Endothelial cell of umbilical vein (primary cell): Measurements from ENCODE around the gene ACTN1. TPM values are rescaled to one million over a fixed set of nuclear protein-coding genes. Genes with fewer than 3 reads are reported as not detected.
"Not testable (repeated sequence)": the region's sequence is repeated elsewhere in the genome, so short reads cannot be mapped to it uniquely, and the experiment has no call there.

ENCODE experiments used
- BruUV-seq: library from RNA; stranded (reverse); fragments of 400-500 nt; replicated peaks from 2 replicates; lab custom pipeline; 2021; lab: Mats Ljungman, UMichigan
- CTCF ChIA-PET: fragments of 300-600, 350-600 bp; sonication (Branson Sonifier 250); formaldehyde crosslinking; loops from one replicate; lab custom pipeline; 2021; ENCODE audit warnings: antibody characterized with exemption, inconsistent platforms; lab: Charles Lee
- POLR2A ChIA-PET: fragments of 300-600, 350-600 bp; sonication (Branson Sonifier 250); formaldehyde crosslinking; loops from one replicate; lab custom pipeline; 2021; ENCODE audit warnings: antibody characterized with exemption, inconsistent platforms; lab: Charles Lee
- DNase-seq: peaks from one replicate; pipeline ENCODE4 v3.0.0-alpha.2; 2011; ENCODE audit warnings: low read depth, low spot score
- FAIRE-seq: peaks from 2 replicates; lab custom pipeline; 2011; peaks lifted over from hg19 to GRCh38; lab: Jason Lieb, UNC
- H2AFZ ChIP-seq: 2 replicates; pipeline ENCODE4 v1.6.0; 2012; ENCODE audit warnings: low read depth, low read length, control low read depth, inconsistent platforms
- H3K27ac ChIP-seq: 2 replicates; pipeline ENCODE4 v1.5.1; 2011; ENCODE audit warnings: low read depth, mild to moderate bottlenecking, control low read depth, low read length, moderate library complexity; ENCODE audit not compliant: insufficient read depth
- H3K27me3 ChIP-seq, 2 experiments: 2 replicates each; pipeline versions ENCODE4 v1.6.0 to v1.6.1; 2011; ENCODE audit warnings: low read length in 2 of 2, mixed read lengths in 1 of 2; ENCODE audit not compliant: control insufficient read depth in 2 of 2, insufficient read depth in 2 of 2
- H3K36me3 ChIP-seq, 2 experiments: 2 replicates in 1 of 2; 3 replicates in 1 of 2; pipeline ENCODE4 v1.5.1; 2011; ENCODE audit warnings: low read length in 2 of 2, mild to moderate bottlenecking in 1 of 2, moderate library complexity in 1 of 2; ENCODE audit not compliant: control insufficient read depth in 2 of 2, insufficient read depth in 2 of 2; ENCODE audit errors: extremely low read depth in 1 of 2
- H3K4me1 ChIP-seq: 3 replicates; pipeline ENCODE4 v1.5.1; 2011; ENCODE audit warnings: mild to moderate bottlenecking, low read length; ENCODE audit not compliant: control insufficient read depth, insufficient read depth; ENCODE audit errors: extremely low read depth
- H3K4me2 ChIP-seq: 2 replicates; pipeline ENCODE4 v1.6.1; 2011; ENCODE audit warnings: low read length, control low read depth, mixed read lengths; ENCODE audit not compliant: insufficient read depth
- H3K4me3 ChIP-seq, 3 experiments: fragments of 200-600 bp in 1 of 3; sonication (generic), shearing (Covaris generic) in 1 of 3; replicated peaks in 1 of 3; 2 replicates each; pipeline ENCODE4 v1.5.1; 2011 to 2016; ENCODE audit warnings: control low read depth in 3 of 3, low read length in 3 of 3, mild to moderate bottlenecking in 2 of 3, inconsistent platforms in 1 of 3, low read depth in 1 of 3, moderate library complexity in 1 of 3; ENCODE audit not compliant: insufficient read depth in 1 of 3
- H3K79me2 ChIP-seq: 2 replicates; pipeline ENCODE4 v1.6.0; 2012; ENCODE audit warnings: low read length, inconsistent platforms; ENCODE audit not compliant: control insufficient read depth, insufficient read depth
- H3K9ac ChIP-seq: replicated peaks from 2 replicates; pipeline ENCODE3; 2011; ENCODE audit warnings: low read length, control low read depth; ENCODE audit not compliant: insufficient read depth; ENCODE audit errors: extremely low read depth
- H3K9me1 ChIP-seq: replicated peaks from 3 replicates; pipeline ENCODE4 v1.6.0; 2011; ENCODE audit warnings: mild to moderate bottlenecking, low read length; ENCODE audit not compliant: control insufficient read depth, insufficient read depth; ENCODE audit errors: extremely low read depth
- H3K9me3 ChIP-seq: replicated peaks from 2 replicates; pipeline ENCODE4 v1.5.1; 2012; ENCODE audit warnings: low read length, inconsistent platforms; ENCODE audit not compliant: control insufficient read depth, insufficient read depth
- H4K20me1 ChIP-seq: replicated peaks from 2 replicates; pipeline ENCODE3; 2011; ENCODE audit warnings: mild to moderate bottlenecking, low read length; ENCODE audit not compliant: control insufficient read depth, insufficient read depth; ENCODE audit errors: extremely low read depth
- CTCF ChIP-seq, 2 donors: IDR thresholded peaks; 1 replicate in 1 of 2; 2 replicates in 1 of 2; pipeline ENCODE4 v1.5.1; 2011; ENCODE audit warnings: low read length in 2 of 2, mild to moderate bottlenecking in 2 of 2, moderate library complexity in 2 of 2, control low read depth in 1 of 2, inconsistent platforms in 1 of 2, low read depth in 1 of 2; ENCODE audit not compliant: insufficient read depth in 1 of 2; ENCODE audit errors: extremely low read depth in 1 of 2
- EZH2 ChIP-seq: IDR thresholded peaks from 2 replicates; pipeline ENCODE4 v1.6.1; 2012; ENCODE audit warnings: borderline replicate concordance, low read depth, mild to moderate bottlenecking, moderate library complexity, low read length, inconsistent platforms; ENCODE audit not compliant: severe bottlenecking
- FOS ChIP-seq: IDR thresholded peaks from 2 replicates; pipeline ENCODE4 v1.6.1; 2011; ENCODE audit warnings: mild to moderate bottlenecking, low read length, moderate library complexity, borderline replicate concordance; ENCODE audit not compliant: insufficient read depth
- GATA2 ChIP-seq: IDR thresholded peaks from 2 replicates; pipeline ENCODE4 v1.7.0; 2011; ENCODE audit warnings: low read depth, mild to moderate bottlenecking, moderate library complexity, mixed read lengths, low read length; ENCODE audit not compliant: insufficient read length, insufficient read depth
- JUN ChIP-seq: IDR thresholded peaks from 2 replicates; pipeline ENCODE4 v1.6.1; 2011; ENCODE audit warnings: borderline replicate concordance, low read depth; ENCODE audit not compliant: insufficient read length, insufficient read depth
- MAX ChIP-seq: IDR thresholded peaks from 2 replicates; pipeline ENCODE4 v1.6.1; 2011; ENCODE audit not compliant: insufficient read depth, insufficient read length
- POLR2A ChIP-seq: IDR thresholded peaks from 2 replicates; pipeline ENCODE4 v1.6.1; 2012; ENCODE audit warnings: low read depth, mild to moderate bottlenecking, control low read depth, low read length
- POLR2AphosphoS5 ChIP-seq: IDR thresholded peaks from 2 replicates; pipeline ENCODE4 v1.6.1; 2012; ENCODE audit warnings: low read depth, mild to moderate bottlenecking, control low read depth, low read length, moderate library complexity; ENCODE audit not compliant: insufficient read depth
- dilution Hi-C: fragments of 300-500 bp; cut with MboI; formaldehyde crosslinking; loops from one replicate; pipeline ENCODE4 v1.15.0; 2019; ENCODE audit warnings: low sequenced_read_pairs; ENCODE audit not compliant: extremely low pct_ligation_motif_present
- intact Hi-C: fragments of 100-400 bp; cut with micrococcal nuclease; formaldehyde crosslinking; loops from one replicate; pipeline ENCODE4 v1.10.0; 2022
- polyA plus RNA-seq, 4 experiments: library from polyadenylated mRNA; depleted of rRNA in 3 of 4; stranded (reverse) in 3 of 4; unstranded in 1 of 4; fragments of >200 nt; gene quantifications; 2 replicates each; pipeline versions ENCODE4 v1.2.1 to v1.2.3, GENCODE V29; 2011 to 2012; ENCODE audit warnings: missing spikeins in 1 of 4
- total RNA-seq: library from RNA; stranded (reverse); gene quantifications from 2 replicates; pipeline ENCODE4 v1.2.3, GENCODE V29; 2021

Gene ACTN1
- total and polyA plus RNA-seq, 2 donors (not counting 3 experiments of a cell fraction or from before 2014, with no cell fraction given), result 442 to 463 TPM

- no peaks in the 10 kb centered on the region for H3K79me2 ChIP-seq
- intact Hi-C loops (no loop called here), dilution Hi-C loops (no loop called here)
- no peak overlapping the region for H3K4me3 ChIP-seq
- no peak for TF ChIP-seq POLR2AphosphoS5
- TF ChIP-seq GATA2, result no peak
- no peak for TF ChIP-seq CTCF (IDR thresholded peaks at IDR 0.05; ENCODE audit: extremely low read depth in 1 of 2, insufficient read depth in 1 of 2, low read depth in 1 of 2, low read length in 2 of 2)
- no peak for TF ChIP-seq JUN
- no peak for TF ChIP-seq FOS
- TF ChIP-seq EZH2, result no peak
- TF ChIP-seq POLR2A, result no peak
- no peak for TF ChIP-seq MAX
- no peaks in the 10 kb centered on the region for H4K20me1 ChIP-seq
- no peak overlapping the region for H2AFZ ChIP-seq
- no peaks in the 10 kb centered on the region for H3K9me1 ChIP-seq
- H3K4me1 ChIP-seq, result no peaks in the 10 kb centered on the region
- H3K27ac ChIP-seq, result no peak overlapping the region
- BruUV-seq, result no TSS peak
- ChIA-PET CTCF (interaction anchor here (0.8 kb wide), 1 partner anchor 9 kb away, joined by 4 read pairs; no protein-coding TSS in a partner anchor), POLR2A (no interaction called here)
- FAIRE-seq (no peak), DNase-seq (no peak)
- H3K4me2 ChIP-seq, result no peak overlapping the region
- no peaks in the 10 kb centered on the region for H3K9me3 ChIP-seq
- no peaks in the 10 kb centered on the region for H3K36me3 ChIP-seq
- H3K9ac ChIP-seq, result no peak overlapping the region
- H3K27me3 ChIP-seq, result no peaks in the 10 kb centered on the region
Measured at GRCh38 chr14:69023035-69023434, 43.9 kb upstream of the ACTN1 start.

- CTCF ChIA-PET, dilution Hi-C loops, H3K9ac ChIP-seq, H2AFZ ChIP-seq, DNase-seq, H4K20me1 ChIP-seq, H3K4me3 ChIP-seq, H3K4me2 ChIP-seq, H3K4me1 ChIP-seq, H3K9me1 ChIP-seq, BruUV-seq, H3K27me3 ChIP-seq, intact Hi-C loops, H3K79me2 ChIP-seq, H3K36me3 ChIP-seq, H3K9me3 ChIP-seq, POLR2A ChIA-PET, H3K27ac ChIP-seq: not testable (repeated sequence)
- peak; percentile 35 for FAIRE-seq
Measured at GRCh38 chr14:69022093-69022492, 43.0 kb upstream of the ACTN1 start.
